ENCODE results near the gene IFIH1.

GRCh38 chr2:162342321-162342720, 23.8 kb upstream of the IFIH1 start:
- TF ChIP-seq CTCF (IDR thresholded peaks at IDR 0.05) (no peak), POLR2A (IDR thresholded peaks at IDR 0.05) (no peak)

Data from thyroid gland (tissue), 4 donors.